LNCaP clone FGC (cell line): ENCODE data around the gene CACNG5.

Experiments
- DNase-seq: peaks from one replicate; pipeline ENCODE4 v3.0.0-alpha.2; 2011; ENCODE audit warnings: low read depth
- H3K4me3 ChIP-seq: 2 replicates; pipeline ENCODE4 v1.5.1; 2011; ENCODE audit warnings: mild to moderate bottlenecking, low read depth, low read length, control low read depth
- CTCF ChIP-seq: IDR thresholded peaks from 2 replicates; pipeline ENCODE4 v1.5.1; 2012; ENCODE audit warnings: mild to moderate bottlenecking; ENCODE audit not compliant: control insufficient read depth, insufficient read depth; ENCODE audit errors: extremely low read depth

Gene CACNG5

GRCh38 chr17:66910651-66911285 lies 75.9 kb downstream of the CACNG5 start:
- no peak for TF ChIP-seq CTCF
- H3K4me3 ChIP-seq, result no peak overlapping the region
- no peak for DNase-seq

DNA sequence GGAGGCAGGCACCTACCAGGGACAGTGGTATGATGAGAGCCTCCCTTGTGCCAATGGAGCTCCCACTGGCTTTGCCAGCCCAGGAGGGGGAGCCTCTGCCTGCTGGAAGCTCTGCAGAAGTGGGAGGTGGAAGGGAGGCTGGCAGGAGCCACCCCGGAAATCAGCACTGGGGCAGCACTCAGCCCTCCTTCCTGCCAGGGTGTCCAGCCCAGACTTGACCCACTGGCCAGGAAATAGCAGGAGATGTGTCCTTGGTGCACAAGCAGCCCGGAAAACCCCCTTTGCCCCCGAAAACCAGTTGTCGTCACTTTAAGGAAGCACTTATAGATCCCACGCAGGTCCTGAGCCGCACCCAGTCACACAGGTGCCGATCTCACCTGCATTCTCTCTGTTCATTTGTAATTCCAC lies 80.3 kb downstream of the CACNG5 start:
- TF ChIP-seq CTCF, result peak; percentile 58
- peak; percentile 15 for DNase-seq
- H3K4me3 ChIP-seq, result no peak overlapping the region

DNA sequence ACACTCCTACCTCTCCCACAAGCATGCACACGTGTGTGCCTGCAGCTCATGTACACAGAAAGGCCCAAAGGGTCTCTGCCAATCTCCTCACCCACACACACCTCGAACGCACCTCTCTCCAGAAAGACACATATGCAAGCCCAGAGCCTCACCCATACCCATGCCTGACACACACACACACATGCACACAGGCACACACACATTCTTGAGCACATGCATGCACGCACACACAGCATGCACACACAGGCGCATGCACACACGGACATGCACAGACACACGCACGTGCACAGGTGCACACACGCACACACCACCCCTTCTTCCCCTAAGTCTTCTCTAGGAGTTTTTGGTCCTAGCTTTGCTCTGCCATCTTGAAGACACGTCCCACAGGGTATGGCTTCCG lies 80.9 kb downstream of the CACNG5 start:
- DNase-seq, result no peak
- H3K4me3 ChIP-seq, result no peak overlapping the region
- no peak for TF ChIP-seq CTCF

DNA sequence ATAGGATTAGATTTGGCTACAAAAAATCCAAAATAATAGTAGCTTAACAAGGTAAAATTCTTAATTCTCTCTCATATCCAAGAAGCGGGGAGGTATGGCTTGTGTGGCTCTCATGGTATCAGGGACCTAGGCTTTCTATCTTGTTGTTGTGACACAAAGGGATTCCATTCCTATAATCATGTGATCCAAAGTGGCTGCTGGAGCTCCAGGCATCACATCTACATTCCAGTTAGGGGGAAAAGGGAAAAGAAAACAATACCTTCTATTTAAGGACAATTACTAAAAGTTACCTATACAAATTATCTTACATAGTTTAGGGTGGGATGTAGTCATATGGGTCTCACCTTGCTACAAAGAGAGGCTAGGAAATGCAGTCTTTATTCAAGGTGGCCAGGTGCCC lies 82.0 kb downstream of the CACNG5 start:
- no peak for DNase-seq
- TF ChIP-seq CTCF, result no peak
- H3K4me3 ChIP-seq, result no peak overlapping the region

DNA sequence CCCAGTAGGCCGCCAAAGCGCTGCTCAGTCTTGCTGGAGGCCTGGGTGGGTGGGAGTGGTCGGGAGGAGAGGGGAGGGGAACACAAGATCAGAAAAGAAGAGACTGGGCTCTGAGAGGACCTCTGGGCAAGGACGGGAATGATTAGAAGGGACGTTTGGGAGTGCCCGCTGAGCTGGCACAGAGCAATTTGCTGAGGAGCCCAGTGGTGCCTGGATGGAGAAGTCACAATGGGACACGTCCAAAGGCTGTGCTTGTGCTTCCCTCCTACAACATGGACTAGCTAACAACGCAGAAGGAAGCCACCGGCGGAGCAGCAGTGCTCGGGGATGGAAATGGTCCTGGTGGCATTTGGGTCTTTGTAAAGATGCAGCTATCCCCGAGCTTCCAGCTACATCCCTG lies 84.0 kb downstream of the CACNG5 start:
- no peak for DNase-seq
- TF ChIP-seq CTCF, result no peak
- no peak overlapping the region for H3K4me3 ChIP-seq

DNA sequence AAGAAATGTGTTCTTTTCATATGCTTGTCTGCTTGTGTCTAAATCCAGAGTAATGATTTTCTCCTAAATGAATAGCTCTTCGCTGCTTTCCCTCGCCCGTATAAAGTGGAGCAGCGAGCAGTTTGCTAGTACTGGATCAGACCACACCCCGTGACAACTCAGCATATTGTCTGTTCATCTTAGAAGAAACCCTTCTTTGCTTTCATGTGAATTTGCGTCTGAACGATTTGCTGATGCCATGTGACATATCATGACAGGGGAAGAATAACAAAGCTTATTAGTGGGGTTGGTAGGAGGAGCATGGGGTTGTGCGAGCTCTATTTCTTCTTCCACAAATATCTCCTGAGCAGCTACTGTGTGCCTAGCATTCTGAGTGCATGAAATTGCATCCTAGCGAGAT lies 85.5 kb downstream of the CACNG5 start:
- no peak for DNase-seq
- no peak for TF ChIP-seq CTCF
- H3K4me3 ChIP-seq, result no peak overlapping the region

DNA sequence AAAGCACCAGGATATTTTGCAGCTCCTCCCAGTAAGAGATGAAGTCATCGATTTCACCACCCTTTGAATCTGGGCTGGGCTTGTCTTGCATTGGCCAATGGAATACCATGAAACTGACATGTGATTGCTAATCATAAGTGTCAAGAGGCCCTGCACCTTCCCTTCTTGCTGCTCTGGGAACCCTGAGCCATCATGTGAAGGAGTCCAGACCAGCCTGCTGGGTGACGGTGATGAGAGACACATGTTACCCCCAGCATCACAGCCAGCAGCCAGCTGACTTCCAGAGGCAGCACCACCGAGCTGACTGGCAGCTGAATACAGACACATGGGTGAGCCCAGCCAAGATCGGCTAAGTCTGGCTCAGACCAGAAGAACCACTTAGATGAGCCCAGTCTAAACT lies 86.0 kb downstream of the CACNG5 start:
- DNase-seq, result no peak
- no peak overlapping the region for H3K4me3 ChIP-seq
- no peak for TF ChIP-seq CTCF
